NOMO-1 treated with DMSO at 0.1 percent for 48 hours (cell line): ENCODE results near the gene MGST1.
"Not testable (repeated sequence)": the region's sequence is repeated elsewhere in the genome, so short reads cannot be mapped to it uniquely, and the experiment has no call there.

Experiments
- DNase-seq: peaks from one replicate; lab custom pipeline; 2025; ENCODE audit not compliant: unreplicated experiment; lab: John Stamatoyannopoulos, UW

The MGST1 gene

DNA sequence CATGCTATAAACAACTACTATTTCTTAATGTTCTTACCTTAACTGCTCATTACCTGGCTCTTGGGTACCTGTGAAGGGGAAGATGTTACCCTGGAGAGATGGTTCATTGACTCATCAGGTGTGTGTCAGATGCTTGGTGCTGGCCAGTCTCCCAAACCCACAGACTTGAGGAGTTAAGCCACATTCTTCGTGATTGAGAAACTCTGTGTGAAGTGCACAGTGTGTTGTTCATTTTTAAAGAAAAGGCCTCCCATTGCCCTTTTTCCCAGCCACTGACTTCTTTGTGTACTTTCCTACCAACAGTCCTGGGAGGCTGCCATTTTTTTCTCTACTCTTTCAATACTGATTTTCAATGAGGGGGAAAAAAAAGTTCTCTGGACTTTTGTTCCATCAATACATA, 3.2 kb downstream of the MGST1 start:
- DNase-seq, result peak; percentile 20

DNA sequence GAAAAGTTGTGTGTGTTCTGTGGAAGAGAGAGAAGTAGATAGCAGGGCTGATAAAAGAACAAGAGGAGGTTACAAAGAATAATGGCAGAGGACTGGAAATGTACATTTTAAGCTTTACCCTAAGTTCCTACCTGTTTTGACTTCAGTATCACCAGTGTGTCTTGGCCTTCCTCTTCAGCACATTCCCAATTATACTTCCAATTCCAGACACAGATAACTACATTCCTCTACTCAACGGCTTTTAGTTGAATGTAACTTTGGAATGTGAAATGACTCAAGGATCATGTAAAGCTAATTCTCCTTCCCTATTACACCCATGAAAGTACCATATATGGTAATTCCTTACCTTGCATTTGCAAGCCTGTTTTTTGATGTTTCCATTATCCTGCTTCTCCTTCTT, 5.0 kb downstream of the MGST1 start:
- no peak for DNase-seq

DNA sequence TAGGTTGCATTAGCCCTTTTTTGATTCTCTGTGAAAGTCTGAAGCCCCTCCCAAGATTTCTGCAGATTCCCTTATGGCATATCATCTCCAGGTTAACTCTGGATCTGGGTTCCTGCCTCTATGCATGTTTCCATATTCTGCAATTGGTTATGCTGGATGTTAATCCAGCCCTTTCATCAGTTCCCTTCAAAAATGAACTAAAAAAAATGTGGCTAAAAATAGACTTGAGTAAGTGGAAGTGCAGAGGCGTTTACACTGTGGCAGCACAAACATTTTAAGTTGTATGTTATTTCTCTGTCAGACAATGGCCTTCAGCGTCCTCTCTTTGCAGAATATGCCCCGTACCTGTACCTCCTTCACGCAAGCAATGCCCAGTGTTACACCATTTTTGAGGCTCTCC, 11.4 kb downstream of the MGST1 start:
- DNase-seq, result peak; percentile 13

DNA sequence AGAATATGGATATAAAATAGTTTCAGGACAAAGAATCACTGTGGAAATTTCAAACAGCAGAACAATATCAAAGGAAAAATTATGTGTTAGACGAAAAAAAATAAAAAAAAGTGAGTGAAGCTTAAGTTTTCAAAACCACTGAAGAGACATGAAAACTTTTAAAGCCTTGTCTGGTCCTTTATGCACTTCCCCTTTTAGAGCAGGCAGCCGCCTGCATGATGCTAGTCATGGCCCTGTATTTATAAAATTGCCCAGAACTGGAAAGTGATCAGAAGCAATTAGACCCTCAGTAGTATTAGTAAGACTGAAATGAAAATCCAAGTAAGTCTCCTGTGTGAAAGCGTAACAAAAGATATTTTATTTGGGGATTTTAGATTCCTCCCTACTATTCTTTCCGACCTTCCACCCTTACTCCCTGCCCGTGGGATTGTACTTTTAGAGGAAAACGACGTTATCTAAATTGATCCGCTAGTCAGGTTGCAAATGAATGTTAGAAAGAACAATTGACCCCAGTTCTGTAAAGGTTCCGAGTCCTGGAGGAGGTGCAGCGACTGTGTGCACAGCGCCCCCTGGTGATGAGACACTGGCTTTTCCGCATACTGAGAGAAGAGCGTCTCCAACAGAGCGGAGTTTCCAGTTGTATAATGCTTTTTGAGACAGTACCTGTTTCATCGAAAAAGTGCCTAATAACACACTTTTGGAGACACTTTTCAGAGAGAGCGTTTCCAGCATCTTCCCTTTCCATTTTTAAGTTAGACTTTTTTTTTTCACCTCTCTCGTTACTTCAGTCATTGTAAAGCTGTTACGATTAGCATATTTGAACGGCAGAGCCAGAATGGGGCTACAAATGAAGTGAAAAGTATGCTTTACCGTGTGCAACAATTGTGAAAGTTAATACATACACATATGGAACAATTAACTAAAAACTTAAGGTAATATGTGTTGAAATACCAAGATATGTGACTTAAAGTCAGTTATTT, 12.4 kb downstream of the MGST1 start:
- peak; percentile 59 for DNase-seq

DNA sequence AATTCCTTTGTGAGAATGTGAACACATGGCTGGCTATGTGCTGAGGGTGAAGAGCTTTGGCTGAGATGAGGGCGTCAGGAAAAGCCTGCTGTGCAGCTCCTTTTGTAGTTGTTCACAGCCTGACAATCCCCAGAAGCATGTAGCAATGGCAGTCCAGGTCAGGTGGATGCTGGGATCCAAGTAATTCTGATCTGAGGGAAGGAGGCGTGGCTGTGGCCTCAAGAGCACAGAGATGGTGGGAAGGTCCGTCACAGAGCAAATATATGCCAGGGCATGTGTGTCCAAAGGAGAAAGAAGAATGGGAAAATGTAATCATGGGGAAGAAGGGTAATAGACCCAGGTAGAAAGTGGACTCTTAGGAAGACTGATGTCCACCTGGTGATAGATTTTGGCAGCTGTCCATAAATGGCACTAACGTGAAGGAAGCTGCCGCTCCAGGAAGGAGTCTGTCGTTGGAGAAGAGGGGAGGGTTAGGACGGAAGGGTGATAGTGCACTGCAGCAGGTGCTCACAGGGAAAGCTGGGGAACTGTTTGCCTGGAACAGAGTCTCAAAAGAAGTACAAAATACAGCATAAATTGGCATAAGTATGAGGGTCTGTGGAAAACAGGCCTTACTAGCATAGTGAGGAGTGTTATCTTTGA, 13.8 kb downstream of the MGST1 start:
- DNase-seq, result no peak

DNA sequence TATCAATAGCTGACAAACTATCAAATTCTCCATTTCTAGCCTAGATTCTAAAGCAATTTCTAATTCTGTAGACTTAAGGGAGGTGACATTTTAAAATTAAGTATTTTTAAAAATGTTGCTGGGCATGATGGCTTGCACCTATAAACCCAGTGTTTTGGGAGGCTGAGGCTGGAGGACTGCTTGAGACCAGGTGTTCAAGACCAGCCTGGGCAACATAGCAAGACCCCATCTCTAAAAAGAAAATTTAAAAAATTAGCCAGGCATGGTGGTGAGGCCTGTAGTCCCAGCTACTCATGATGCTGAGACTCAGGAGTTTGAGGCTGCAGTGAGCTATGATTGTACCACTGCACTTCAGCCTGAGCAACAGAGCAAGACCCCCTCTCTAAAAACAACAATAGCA, 15.1 kb downstream of the MGST1 start:
- no peak for DNase-seq

DNA sequence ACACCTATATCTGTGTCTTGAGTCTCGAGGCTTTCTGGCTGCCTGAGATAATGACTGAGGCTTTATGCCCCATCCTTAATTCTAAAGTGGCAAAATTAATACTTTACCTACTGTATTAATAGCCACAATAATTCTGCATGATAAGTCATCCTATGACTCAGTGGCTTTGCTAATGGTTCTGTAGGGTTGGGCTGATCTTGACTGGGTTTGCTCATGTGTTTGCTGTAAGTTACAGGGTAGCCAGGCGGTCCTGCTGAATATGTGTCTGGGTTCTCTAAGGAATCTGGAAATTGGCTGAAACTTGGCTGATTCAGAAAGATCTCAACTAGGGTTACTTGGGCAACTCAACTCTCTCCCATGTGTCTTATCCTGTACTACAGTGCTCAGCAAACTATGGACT, 21.7 kb downstream of the MGST1 start:
- DNase-seq, result no peak

DNA sequence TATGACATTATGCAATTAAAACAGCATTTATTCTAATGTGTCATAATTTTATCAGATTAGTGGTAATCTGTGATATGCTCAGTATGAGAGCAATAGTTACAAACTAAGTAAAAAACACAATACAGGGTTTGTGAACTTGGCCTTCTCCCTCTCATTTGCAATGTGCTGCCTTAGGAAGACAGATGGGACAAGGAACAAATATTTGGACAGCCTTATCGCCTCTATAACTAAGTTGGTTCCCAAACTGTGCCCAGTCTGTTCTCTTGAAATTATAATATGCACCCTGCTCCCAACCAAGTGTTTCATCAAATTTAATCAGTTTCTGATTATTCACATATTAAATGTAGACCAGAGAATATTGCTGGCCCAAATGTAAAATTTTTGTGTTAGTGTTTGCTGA, 22.7 kb downstream of the MGST1 start:
- DNase-seq, result no peak

DNA sequence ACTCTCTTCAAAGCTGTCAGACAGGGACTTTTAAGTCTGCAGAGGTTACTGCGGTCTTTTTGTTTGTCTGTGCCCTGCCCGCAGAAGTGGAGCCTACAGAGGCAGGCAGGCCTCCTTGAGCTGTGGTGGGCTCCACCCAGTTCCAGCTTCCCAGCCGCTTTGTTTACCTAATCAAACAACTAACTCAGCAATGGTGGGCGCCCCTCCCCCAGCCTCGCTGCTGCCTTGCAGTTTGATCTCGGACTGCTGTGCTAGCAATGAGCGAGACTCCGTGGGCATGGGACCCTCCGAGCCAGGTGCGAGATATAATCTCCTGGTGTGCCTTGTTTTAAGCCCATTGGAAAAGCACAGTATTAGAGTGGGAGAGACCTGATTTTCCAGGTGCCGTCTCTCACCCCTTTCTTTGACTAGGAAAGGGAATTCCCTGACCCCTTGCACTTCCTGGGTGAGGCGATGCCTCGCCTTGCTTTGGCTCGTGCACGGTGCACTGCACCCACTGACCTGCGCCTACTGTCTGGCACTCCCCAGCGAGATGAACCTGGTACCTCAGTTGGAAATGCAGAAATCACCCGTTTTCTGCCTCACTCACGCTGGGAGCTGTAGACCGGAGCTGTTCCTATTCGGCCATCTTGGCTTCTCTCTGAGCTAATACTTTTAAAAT, 35.3 kb downstream of the MGST1 start:
- not testable (repeated sequence) for DNase-seq

DNA sequence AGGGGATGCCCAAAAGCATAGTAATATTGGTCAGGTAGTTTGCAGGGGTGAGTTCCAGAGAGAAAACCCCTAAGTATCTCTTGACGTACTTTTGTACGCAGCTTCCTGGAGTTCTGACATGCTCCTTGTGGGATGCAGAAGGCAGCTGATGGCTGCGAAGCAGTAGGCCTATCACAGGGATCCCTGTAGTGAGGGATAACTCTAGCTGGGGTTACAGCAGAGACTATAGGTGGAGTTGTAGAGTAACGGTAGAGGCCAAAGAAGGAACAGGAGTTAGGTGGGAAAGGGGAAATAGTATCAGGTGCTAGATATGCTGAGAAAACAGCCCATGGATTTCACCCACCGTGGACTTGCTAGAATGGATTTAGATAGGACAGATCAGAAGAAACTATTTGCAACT, 37.3 kb downstream of the MGST1 start:
- DNase-seq, result no peak

DNA sequence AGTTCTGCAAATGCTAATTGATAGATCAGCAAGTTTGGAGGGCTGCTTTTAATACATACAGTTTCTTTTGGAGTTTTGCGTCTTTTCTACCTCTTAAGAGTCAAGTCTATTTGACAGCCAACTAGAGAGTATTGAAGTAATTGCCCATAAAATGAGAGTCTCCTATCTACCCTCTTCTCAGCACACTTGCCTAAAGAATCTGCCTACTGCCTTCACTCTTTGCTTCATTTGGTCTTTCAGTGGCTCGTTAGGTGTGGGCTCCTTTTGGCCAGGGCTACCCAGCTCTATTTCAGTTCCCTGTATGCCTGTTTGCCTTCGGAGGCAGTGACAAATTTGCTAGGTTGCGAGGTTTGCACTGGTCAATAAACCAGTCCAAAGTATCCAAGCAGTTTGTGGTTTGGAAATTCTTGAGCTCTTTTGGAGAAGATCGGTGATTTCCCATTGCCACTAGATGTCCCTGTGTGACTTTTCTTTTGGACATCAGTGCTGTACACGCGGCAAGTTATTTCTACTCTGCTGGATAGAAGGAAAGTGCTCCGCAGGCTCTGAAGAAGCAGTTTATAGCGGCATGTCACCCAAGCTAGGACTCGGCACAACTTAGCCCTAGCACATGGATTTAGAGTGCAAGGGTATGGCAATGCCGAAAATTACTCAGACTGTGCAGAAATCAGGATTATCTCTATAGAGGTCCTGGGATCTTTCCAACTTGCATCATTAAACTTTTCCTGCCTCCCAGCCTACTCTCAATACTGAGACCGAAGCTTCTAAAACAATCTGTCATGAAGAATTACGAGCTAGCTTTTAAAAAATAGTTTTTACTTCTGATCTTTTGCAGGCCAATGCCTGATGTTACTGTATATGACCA, 38.6 kb downstream of the MGST1 start:
- DNase-seq, result no peak

DNA sequence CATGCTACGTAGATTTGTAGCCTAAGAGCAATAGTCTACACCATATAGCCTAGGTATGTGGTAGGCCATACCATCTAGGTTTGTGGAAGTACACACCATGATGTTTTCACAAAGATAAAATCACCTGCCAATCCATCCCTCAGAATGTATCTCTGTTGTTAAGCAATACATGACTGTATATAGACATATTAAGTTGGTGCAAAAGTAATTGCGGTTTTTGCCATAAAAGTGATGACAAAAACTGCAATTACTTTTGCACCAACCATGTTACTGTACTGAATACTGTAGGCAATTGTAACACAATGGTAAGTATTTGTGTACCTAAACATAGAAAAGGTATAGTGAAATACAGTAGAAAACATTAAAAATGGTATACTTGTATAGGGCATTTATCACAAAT, 40.5 kb downstream of the MGST1 start:
- no peak for DNase-seq

DNA sequence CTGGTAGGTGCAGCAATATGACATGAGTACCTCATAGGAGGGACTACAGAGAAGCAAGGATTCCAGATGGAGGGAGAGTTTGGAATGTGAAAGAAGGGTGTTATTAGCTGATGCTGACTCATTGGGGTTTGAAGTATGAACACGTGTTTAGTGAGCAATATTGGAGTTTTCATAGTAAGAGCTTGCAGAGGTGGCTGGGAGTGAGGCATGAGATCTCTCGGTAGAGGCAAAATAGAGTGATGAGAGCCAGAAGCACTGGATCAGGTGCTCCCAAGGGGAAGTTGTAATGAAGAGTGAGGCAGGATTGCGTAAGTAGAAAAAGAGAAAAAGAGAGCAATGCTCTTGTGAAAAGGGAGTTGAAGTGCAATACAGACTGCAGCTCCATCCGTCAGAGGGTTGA, 42.1 kb downstream of the MGST1 start:
- peak; percentile 77 for DNase-seq

DNA sequence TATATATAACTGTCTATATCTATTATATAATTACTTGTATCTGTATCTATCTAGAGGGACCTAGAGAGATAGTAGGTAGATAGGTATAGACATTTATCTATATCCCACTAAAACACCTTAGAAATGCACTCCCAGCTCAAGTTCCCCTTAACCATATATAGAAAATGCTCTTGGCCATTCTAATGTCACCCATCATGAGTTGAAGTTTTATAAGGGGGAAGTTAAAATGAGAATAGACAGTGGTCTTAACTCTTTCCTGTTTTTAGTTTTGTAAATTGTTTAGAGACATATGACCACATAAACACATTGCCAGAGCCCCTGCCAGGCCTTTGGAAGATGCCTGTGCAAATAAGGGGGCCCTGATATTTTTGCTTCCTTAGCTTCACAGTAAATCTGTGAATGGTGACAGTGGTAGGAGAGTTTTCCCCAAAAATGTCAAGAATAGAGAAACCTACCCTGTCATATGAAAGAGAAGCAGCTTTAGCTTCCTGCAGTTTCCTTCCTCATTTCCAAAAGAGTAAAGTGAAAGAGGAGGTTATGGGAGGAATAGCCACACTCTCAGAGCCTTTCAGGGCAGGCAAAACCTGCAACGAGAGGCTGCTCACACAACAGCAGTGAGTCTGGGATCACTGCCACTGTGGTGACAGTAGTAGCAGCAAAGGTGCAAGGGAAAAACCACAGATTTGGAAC, 45.5 kb downstream of the MGST1 start:
- DNase-seq, result peak; percentile 61

DNA sequence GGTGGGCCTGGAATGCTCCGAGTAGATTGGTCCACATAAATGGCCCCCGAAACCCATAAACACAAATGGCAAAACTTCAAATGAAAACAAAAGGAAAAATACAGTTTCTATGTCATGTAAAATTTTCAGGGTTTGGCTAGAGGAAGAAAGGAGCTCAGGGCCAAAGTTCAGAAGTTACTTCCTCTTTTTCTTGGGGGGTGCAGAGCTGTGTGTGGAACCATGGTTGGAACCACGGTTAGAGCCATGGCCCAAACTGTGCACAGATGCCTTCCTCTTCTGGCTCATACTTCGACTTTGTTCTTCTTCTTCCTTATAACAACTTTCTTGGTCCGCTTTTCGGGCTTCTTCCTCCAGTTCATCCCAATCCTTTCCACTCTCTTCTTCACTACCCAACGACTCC, 51.7 kb downstream of the MGST1 start:
- peak; percentile 74 for DNase-seq

DNA sequence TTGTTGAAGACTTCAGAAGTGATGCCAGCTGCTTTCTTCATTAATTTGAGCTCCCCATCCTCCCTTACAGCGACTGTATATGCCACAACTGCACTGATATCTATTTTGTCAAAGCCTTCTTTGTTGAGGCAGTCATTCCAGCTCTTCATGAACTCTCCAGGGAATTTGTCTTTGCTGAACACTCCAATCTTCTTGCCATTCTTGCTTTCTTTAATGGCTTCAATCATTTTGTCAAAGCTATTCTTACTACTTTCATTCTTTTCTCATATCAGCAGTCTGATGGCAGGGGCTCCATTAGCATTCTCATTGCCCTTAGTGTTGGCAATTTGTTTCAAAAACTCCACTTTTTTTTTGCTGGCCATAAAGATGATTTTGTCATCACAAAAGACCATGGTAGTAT, 54.4 kb downstream of the MGST1 start:
- DNase-seq, result not testable (repeated sequence)

DNA sequence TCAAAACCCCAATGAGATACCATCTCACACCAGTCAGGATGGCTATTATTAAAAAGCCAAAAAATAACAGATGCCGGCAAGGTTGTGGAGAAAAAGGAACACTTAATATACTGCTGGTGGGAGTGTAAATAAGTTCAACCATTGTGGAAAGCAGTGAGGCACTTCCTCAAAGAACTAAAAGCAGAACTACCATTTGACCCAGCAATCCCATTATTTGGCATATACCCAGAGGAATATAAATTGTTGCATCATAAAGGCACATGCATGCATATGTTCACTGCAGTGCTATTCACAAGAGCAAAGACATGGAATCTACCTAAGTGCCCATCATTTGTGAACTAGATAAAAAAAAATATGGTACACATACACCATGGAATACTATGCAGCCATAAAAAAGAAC, 59.9 kb downstream of the MGST1 start:
- peak; percentile 41 for DNase-seq
